HG03108 (cell line): ENCODE results near the gene TEAD4.

Experiments used
- ATAC-seq: cut with Tn5 transposase; IDR thresholded peaks from one replicate; pipeline ENCODE4 v1.9.1; 2021; ENCODE audit warnings: moderate library complexity; ENCODE audit not compliant: unreplicated experiment

The TEAD4 gene

GRCh38 chr12:2959192-2959504 lies at the start of gene TEAD4:
TSS of gene TEAD4 (plus strand) at chr12:2959397.
- no peak for ATAC-seq

GRCh38 chr12:2912216-2912575 lies 47.0 kb upstream of the TEAD4 start:
- ATAC-seq: no peak

GRCh38 chr12:2919249-2919648 lies 39.9 kb upstream of the TEAD4 start:
- no peak for ATAC-seq

GRCh38 chr12:2922329-2922728 lies 36.9 kb upstream of the TEAD4 start:
- ATAC-seq: no peak

- no peak for ATAC-seq
These were observed 36.1 kb upstream of the TEAD4 start for GRCh38 chr12:2923057-2923456.

GRCh38 chr12:2924019-2924418 lies 35.2 kb upstream of the TEAD4 start:
- ATAC-seq: no peak

- ATAC-seq: no peak
These were observed 33.7 kb upstream of the TEAD4 start for GRCh38 chr12:2925322-2925995.

- no peak for ATAC-seq
These were observed 28.3 kb upstream of the TEAD4 start for GRCh38 chr12:2930865-2931264.

- ATAC-seq: no peak
These were observed 25.6 kb upstream of the TEAD4 start for GRCh38 chr12:2933586-2933985.

GRCh38 chr12:2934371-2934770 lies 24.8 kb upstream of the TEAD4 start:
- ATAC-seq: no peak

- ATAC-seq: no peak
These were observed 22.9 kb upstream of the TEAD4 start for GRCh38 chr12:2936301-2936700.

GRCh38 chr12:2937500-2937899 lies 21.7 kb upstream of the TEAD4 start:
- no peak for ATAC-seq

- no peak for ATAC-seq
These were observed 20.0 kb upstream of the TEAD4 start for GRCh38 chr12:2939191-2939590.

GRCh38 chr12:2940564-2940963 lies 18.6 kb upstream of the TEAD4 start:
- ATAC-seq: no peak

- no peak for ATAC-seq
These were observed 17.7 kb upstream of the TEAD4 start for GRCh38 chr12:2941524-2941923.

- no peak for ATAC-seq
These were observed 14.7 kb upstream of the TEAD4 start for GRCh38 chr12:2944401-2945047.

GRCh38 chr12:2949411-2949810 lies 9.8 kb upstream of the TEAD4 start:
- no peak for ATAC-seq

- ATAC-seq: no peak
These were observed 3.3 kb upstream of the TEAD4 start for GRCh38 chr12:2955888-2956287.

GRCh38 chr12:2957816-2958431 lies 1.3 kb upstream of the TEAD4 start:
- ATAC-seq: no peak

- ATAC-seq: no peak
These were observed 585 bp upstream of the TEAD4 start for GRCh38 chr12:2958432-2959191.

GRCh38 chr12:2959505-2960389 lies 550 bp downstream of the TEAD4 start:
- ATAC-seq: no peak
